Breast epithelium (tissue), 4 donors: ENCODE data around the gene NRIP1. TPM values are rescaled to one million over a fixed set of nuclear protein-coding genes. Genes with fewer than 3 reads are reported as not detected.

Experiments used
- DNase-seq, 2 donors: peaks; one replicate each; pipeline ENCODE4 v3.0.0-alpha.2; 2019; ENCODE audit warnings: low spot score in 2 of 2
- H3K27ac ChIP-seq, 2 donors: fragments of 200-600 bp; sonication (generic) in 1 of 2; one replicate each; pipeline ENCODE4 v1.5.1; 2016 to 2019; ENCODE audit warnings: mild to moderate bottlenecking in 1 of 2
- H3K27me3 ChIP-seq, 2 donors: fragments of 200-600 bp; sonication (generic) in 1 of 2; one replicate each; pipeline versions ENCODE4 v1.5.1 to v1.6.0; 2017 to 2019; ENCODE audit warnings: control low read depth in 1 of 2, mild to moderate bottlenecking in 1 of 2
- H3K36me3 ChIP-seq: fragments of 200-600 bp; one replicate; pipeline ENCODE4 v1.5.1; 2019
- H3K4me1 ChIP-seq, 2 donors: fragments of 200-600 bp; sonication (generic); one replicate each; pipeline ENCODE4 v1.5.1; 2016 to 2019; ENCODE audit warnings: control low read depth in 1 of 2
- H3K4me3 ChIP-seq, 3 donors: fragments of 200-600 bp; sonication (generic); 1 replicate in 2 of 3; 2 replicates in 1 of 3; pipeline ENCODE4 v1.5.1; 2016 to 2019; ENCODE audit warnings: mild to moderate bottlenecking in 3 of 3, moderate library complexity in 2 of 3
- H3K9me3 ChIP-seq, 2 donors: fragments of 200-600 bp; sonication (generic) in 1 of 2; one replicate each; pipeline ENCODE4 v1.5.1; 2016 to 2019; ENCODE audit warnings: control low read depth in 1 of 2
- CTCF ChIP-seq, 3 donors: fragments of 450-650 bp; IDR thresholded peaks; one replicate each; pipeline ENCODE4 v1.5.1; 2016 to 2017; ENCODE audit warnings: antibody characterized with exemption in 3 of 3, mild to moderate bottlenecking in 3 of 3, moderate library complexity in 3 of 3
- POLR2A ChIP-seq: fragments of 450-650 bp; IDR thresholded peaks from one replicate; pipeline ENCODE4 v1.6.1; 2016; ENCODE audit warnings: antibody characterized with exemption, mild to moderate bottlenecking, moderate library complexity
- POLR2AphosphoS5 ChIP-seq, 3 donors: sonication (generic); formaldehyde crosslinking; IDR thresholded peaks; one replicate each; pipeline ENCODE4 v1.6.1; 2017; ENCODE audit warnings: antibody characterized with exemption in 3 of 3
- intact Hi-C: fragments of 100-400 bp; cut with DNase I; formaldehyde crosslinking; loops from one replicate; pipeline ENCODE4 v1.15.1; 2023; ENCODE audit warnings: low total_unique reads
- total RNA-seq, 3 donors: library from RNA; depleted of rRNA; stranded (reverse); fragments of >200 nt; gene quantifications; one replicate each; pipeline ENCODE4 v1.1.0, GENCODE V29; 2016

The NRIP1 gene
- total RNA-seq, 3 donors from 2014 or later, result 82.0 to 121 (median 105) TPM

GRCh38 chr21:15039607-15040299, 25.0 kb downstream of the NRIP1 start:
- intact Hi-C loops, result no loop called here
- DNase-seq, result no peak
- TF ChIP-seq POLR2AphosphoS5 (IDR thresholded peaks at IDR 0.05) (no peak), CTCF (IDR thresholded peaks at IDR 0.05) (no peak), POLR2A (no peak)
- no peaks in the 10 kb centered on the region for H3K9me3 ChIP-seq
- no peak overlapping the region for H3K4me3 ChIP-seq
- no peaks in the 10 kb centered on the region for H3K4me1 ChIP-seq
- no peak overlapping the region for H3K27ac ChIP-seq
- no peaks in the 10 kb centered on the region for H3K36me3 ChIP-seq
- H3K27me3 ChIP-seq, result no peaks in the 10 kb centered on the region

GRCh38 chr21:15037900-15038293, 26.9 kb downstream of the NRIP1 start:
- Histone ChIP-seq H3K27me3 (no peaks in the 10 kb centered on the region), H3K4me1 (no peaks in the 10 kb centered on the region), H3K4me3 (no peak overlapping the region), H3K9me3 (no peaks in the 10 kb centered on the region), H3K27ac (no peak overlapping the region), H3K36me3 (no peaks in the 10 kb centered on the region)
- intact Hi-C loops, result no loop called here
- no peak for DNase-seq
- TF ChIP-seq POLR2A (no peak), POLR2AphosphoS5 (IDR thresholded peaks at IDR 0.05) (no peak), CTCF (IDR thresholded peaks at IDR 0.05) (no peak)

GRCh38 chr21:15037095-15037899, 27.5 kb downstream of the NRIP1 start:
- Histone ChIP-seq H3K27me3 (no peaks in the 10 kb centered on the region), H3K9me3 (no peaks in the 10 kb centered on the region), H3K4me3 (no peak overlapping the region), H3K27ac (no peak overlapping the region), H3K36me3 (no peaks in the 10 kb centered on the region), H3K4me1 (no peaks in the 10 kb centered on the region)
- intact Hi-C loops, result no loop called here
- TF ChIP-seq POLR2AphosphoS5 (IDR thresholded peaks at IDR 0.05) (no peak), POLR2A (no peak), CTCF (IDR thresholded peaks at IDR 0.05) (no peak)
- DNase-seq, result no peak

- no peak for DNase-seq
- H3K4me1 ChIP-seq, result no peaks in the 10 kb centered on the region
- H3K27me3 ChIP-seq, result no peaks in the 10 kb centered on the region
- TF ChIP-seq CTCF (IDR thresholded peaks at IDR 0.05), result no peak
- TF ChIP-seq POLR2A, result no peak
- no peak for TF ChIP-seq POLR2AphosphoS5 (IDR thresholded peaks at IDR 0.05)
- intact Hi-C loops, result no loop called here
- H3K9me3 ChIP-seq, result no peaks in the 10 kb centered on the region
- H3K4me3 ChIP-seq, result no peak overlapping the region
- H3K36me3 ChIP-seq, result no peaks in the 10 kb centered on the region
- H3K27ac ChIP-seq, result no peak overlapping the region
These were observed 28.6 kb downstream of the NRIP1 start for GRCh38 chr21:15036189-15036588.
